Esophagus muscularis mucosa (tissue), 4 donors: ENCODE measurements around the gene ASB18.

Experiments used
- CTCF ChIP-seq, 3 experiments: fragments of 200-600 bp in 2 of 3; fragments of 450-650 bp in 1 of 3; sonication (generic) in 2 of 3; IDR thresholded peaks; one replicate each; pipeline ENCODE4 v1.5.1; 2017 to 2019; ENCODE audit warnings: antibody characterized with exemption in 3 of 3, mild to moderate bottlenecking in 2 of 3, moderate library complexity in 1 of 3
- EP300 ChIP-seq: sonication (generic); formaldehyde crosslinking; IDR thresholded peaks from one replicate; pipeline ENCODE4 v1.6.1; 2017; ENCODE audit warnings: antibody characterized with exemption
- POLR2A ChIP-seq: fragments of 450-650 bp; IDR thresholded peaks from one replicate; pipeline ENCODE4 v1.6.1; 2017; ENCODE audit warnings: antibody characterized with exemption, moderate library complexity, mild to moderate bottlenecking, low read depth
- POLR2AphosphoS5 ChIP-seq, 2 donors: sonication (generic); formaldehyde crosslinking; IDR thresholded peaks; one replicate each; pipeline ENCODE4 v1.6.1; 2017; ENCODE audit warnings: antibody characterized with exemption in 2 of 2

GRCh38 chr2:236271851-236272250, 7.6 kb upstream of the ASB18 start:
- TF ChIP-seq CTCF (IDR thresholded peaks at IDR 0.05) (no peak), POLR2A (no peak), POLR2AphosphoS5 (IDR thresholded peaks at IDR 0.05) (no peak), EP300 (no peak)
